Activated naive CD8-positive, alpha-beta T cell treated with anti-CD3 and anti-CD28 coated beads, Interleukin-2, amount 50 U/mL, for 24 hours (primary cell): ENCODE measurements around the gene MYOM1.
A peak's percentile ranks its signal among the peaks of the same experiment; 100 is the strongest.
"Not testable (repeated sequence)": the region's sequence is repeated elsewhere in the genome, so short reads cannot be mapped to it uniquely, and the experiment has no call there.

Experiments used
- ATAC-seq: fragments of 150-1000 bp; cut with Tn5 transposase; one replicate; pipeline ENCODE4 v1.10.0; 2021
- DNase-seq: peaks from one replicate; pipeline ENCODE4 v3.0.0; 2021
- H3K27ac Mint-ChIP-seq: one replicate; pipeline ENCODE4 v1.8.0; 2021; ENCODE audit warnings: mild to moderate bottlenecking, mixed read lengths
- H3K27me3 Mint-ChIP-seq: one replicate; pipeline ENCODE4 v1.8.0; 2021; ENCODE audit warnings: mixed read lengths
- H3K36me3 Mint-ChIP-seq: one replicate; pipeline ENCODE4 v1.8.0; 2021; ENCODE audit warnings: low read depth, mixed read lengths
- H3K4me1 Mint-ChIP-seq: one replicate; pipeline ENCODE4 v1.8.0; 2021; ENCODE audit warnings: mixed read lengths
- H3K4me3 Mint-ChIP-seq: one replicate; pipeline ENCODE4 v1.8.0; 2021; ENCODE audit warnings: mild to moderate bottlenecking, moderate library complexity, mixed read lengths
- H3K9me3 Mint-ChIP-seq: one replicate; pipeline ENCODE4 v1.8.0; 2021; ENCODE audit warnings: mixed read lengths

Gene MYOM1

GRCh38 chr18:3238742-3239141 is 19.0 kb upstream of the MYOM1 start:
- H3K27ac Mint-ChIP-seq = no peak overlapping the region
- peaks cover 31% of the 10 kb centered on the region for H3K36me3 Mint-ChIP-seq

GRCh38 chr18:3236470-3236869 is 16.7 kb upstream of the MYOM1 start:
- DNase-seq (no peak), ATAC-seq (no peak)
- peaks cover 7% of the 10 kb centered on the region for H3K9me3 Mint-ChIP-seq
- no peaks in the 10 kb centered on the region for H3K4me1 Mint-ChIP-seq
- H3K36me3 Mint-ChIP-seq = peaks cover 12% of the 10 kb centered on the region
- H3K27ac Mint-ChIP-seq = no peak overlapping the region
- no peak overlapping the region for H3K4me3 Mint-ChIP-seq
- no peaks in the 10 kb centered on the region for H3K27me3 Mint-ChIP-seq

More at GRCh38 chr18:3238742-3239141, 19.0 kb upstream of the MYOM1 start:
- DNase-seq (no peak), ATAC-seq (no peak)
- no peaks in the 10 kb centered on the region for H3K4me1 Mint-ChIP-seq
- H3K9me3 Mint-ChIP-seq = peaks cover 17% of the 10 kb centered on the region
- H3K4me3 Mint-ChIP-seq = no peak overlapping the region
- H3K27me3 Mint-ChIP-seq = no peaks in the 10 kb centered on the region

GRCh38 chr18:3235846-3236245 is 16.1 kb upstream of the MYOM1 start:
- peaks cover 5% of the 10 kb centered on the region for H3K9me3 Mint-ChIP-seq
- no peak overlapping the region for H3K27ac Mint-ChIP-seq
- H3K27me3 Mint-ChIP-seq = no peaks in the 10 kb centered on the region
- no peak for DNase-seq
- peaks cover 8% of the 10 kb centered on the region for H3K36me3 Mint-ChIP-seq
- no peaks in the 10 kb centered on the region for H3K4me1 Mint-ChIP-seq
- ATAC-seq = peak; percentile 36
- H3K4me3 Mint-ChIP-seq = no peak overlapping the region

GRCh38 chr18:3234457-3234856 is 14.7 kb upstream of the MYOM1 start:
- Mint-ChIP-seq H3K9me3 (no peaks in the 10 kb centered on the region), H3K27ac (no peak overlapping the region), H3K4me1 (no peaks in the 10 kb centered on the region), H3K4me3 (no peak overlapping the region), H3K36me3 (peaks cover 3% of the 10 kb centered on the region), H3K27me3 (no peaks in the 10 kb centered on the region)
- DNase-seq (no peak), ATAC-seq (no peak)

- Mint-ChIP-seq H3K4me3 (no peak overlapping the region), H3K36me3 (no peaks in the 10 kb centered on the region), H3K4me1 (peaks cover under 1% of the 10 kb centered on the region), H3K27ac (no peak overlapping the region), H3K9me3 (no peaks in the 10 kb centered on the region), H3K27me3 (no peaks in the 10 kb centered on the region)
- no peak for ATAC-seq
- no peak for DNase-seq
These were observed 13.8 kb upstream of the MYOM1 start for GRCh38 chr18:3233433-3234168.

GRCh38 chr18:3233004-3233403 is 13.2 kb upstream of the MYOM1 start:
- DNase-seq (no peak), ATAC-seq (no peak)
- H3K36me3 Mint-ChIP-seq = no peaks in the 10 kb centered on the region
- no peak overlapping the region for H3K27ac Mint-ChIP-seq
- H3K9me3 Mint-ChIP-seq = no peaks in the 10 kb centered on the region
- peaks cover 2% of the 10 kb centered on the region for H3K4me1 Mint-ChIP-seq
- H3K27me3 Mint-ChIP-seq = no peaks in the 10 kb centered on the region
- H3K4me3 Mint-ChIP-seq = no peak overlapping the region

- no peaks in the 10 kb centered on the region for H3K27me3 Mint-ChIP-seq
- no peaks in the 10 kb centered on the region for H3K36me3 Mint-ChIP-seq
- DNase-seq = no peak
- peaks cover 2% of the 10 kb centered on the region for H3K4me1 Mint-ChIP-seq
- no peaks in the 10 kb centered on the region for H3K9me3 Mint-ChIP-seq
- H3K27ac Mint-ChIP-seq = no peak overlapping the region
- no peak overlapping the region for H3K4me3 Mint-ChIP-seq
- ATAC-seq = no peak
These were observed 10.9 kb upstream of the MYOM1 start for GRCh38 chr18:3230401-3231334.

- Mint-ChIP-seq H3K27me3 (no peaks in the 10 kb centered on the region), H3K4me3 (no peak overlapping the region), H3K9me3 (no peaks in the 10 kb centered on the region), H3K36me3 (no peaks in the 10 kb centered on the region), H3K4me1 (peaks cover 2% of the 10 kb centered on the region), H3K27ac (no peak overlapping the region)
- ATAC-seq (no peak), DNase-seq (no peak)
These were observed 6.3 kb upstream of the MYOM1 start for GRCh38 chr18:3226048-3226447.

- ATAC-seq (no peak), DNase-seq (no peak)
- H3K4me1 Mint-ChIP-seq = peaks cover 2% of the 10 kb centered on the region
- no peak overlapping the region for H3K4me3 Mint-ChIP-seq
- no peaks in the 10 kb centered on the region for H3K27me3 Mint-ChIP-seq
- no peaks in the 10 kb centered on the region for H3K9me3 Mint-ChIP-seq
- H3K27ac Mint-ChIP-seq = no peak overlapping the region
- no peaks in the 10 kb centered on the region for H3K36me3 Mint-ChIP-seq
These were observed 5.8 kb upstream of the MYOM1 start for GRCh38 chr18:3225588-3225987.

- Mint-ChIP-seq H3K36me3 (no peaks in the 10 kb centered on the region), H3K4me3 (no peak overlapping the region), H3K4me1 (peaks cover 2% of the 10 kb centered on the region), H3K27ac (no peak overlapping the region), H3K27me3 (no peaks in the 10 kb centered on the region), H3K9me3 (no peaks in the 10 kb centered on the region)
- DNase-seq = no peak
- ATAC-seq = no peak
These were observed 4.5 kb upstream of the MYOM1 start for GRCh38 chr18:3224223-3224622.

GRCh38 chr18:3223356-3223755 is 3.6 kb upstream of the MYOM1 start:
- DNase-seq (no peak), ATAC-seq (no peak)
- Mint-ChIP-seq H3K4me3 (no peak overlapping the region), H3K36me3 (no peaks in the 10 kb centered on the region), H3K4me1 (no peaks in the 10 kb centered on the region), H3K27me3 (no peaks in the 10 kb centered on the region), H3K27ac (no peak overlapping the region), H3K9me3 (no peaks in the 10 kb centered on the region)

GRCh38 chr18:3221496-3221895 is 1.7 kb upstream of the MYOM1 start:
- Mint-ChIP-seq H3K36me3 (no peaks in the 10 kb centered on the region), H3K4me1 (no peaks in the 10 kb centered on the region), H3K9me3 (no peaks in the 10 kb centered on the region), H3K4me3 (no peak overlapping the region), H3K27me3 (no peaks in the 10 kb centered on the region), H3K27ac (no peak overlapping the region)
- DNase-seq (no peak), ATAC-seq (no peak)

GRCh38 chr18:3220868-3221267 is 1.1 kb upstream of the MYOM1 start:
- not testable (repeated sequence) for H3K4me1 Mint-ChIP-seq, H3K4me3 Mint-ChIP-seq, H3K9me3 Mint-ChIP-seq, H3K27ac Mint-ChIP-seq, DNase-seq, H3K27me3 Mint-ChIP-seq, H3K36me3 Mint-ChIP-seq, ATAC-seq

GRCh38 chr18:3219241-3219630 is 532 bp downstream of the MYOM1 start:
- H3K4me3 Mint-ChIP-seq = no peak overlapping the region
- H3K9me3 Mint-ChIP-seq = no peaks in the 10 kb centered on the region
- no peaks in the 10 kb centered on the region for H3K36me3 Mint-ChIP-seq
- DNase-seq (no peak), ATAC-seq (no peak)
- H3K27ac Mint-ChIP-seq = no peak overlapping the region
- H3K27me3 Mint-ChIP-seq = no peaks in the 10 kb centered on the region
- H3K4me1 Mint-ChIP-seq = no peaks in the 10 kb centered on the region

- peaks cover under 1% of the 10 kb centered on the region for H3K4me1 Mint-ChIP-seq
- no peaks in the 10 kb centered on the region for H3K9me3 Mint-ChIP-seq
- no peak overlapping the region for H3K4me3 Mint-ChIP-seq
- H3K27me3 Mint-ChIP-seq = no peaks in the 10 kb centered on the region
- no peak for DNase-seq
- no peaks in the 10 kb centered on the region for H3K36me3 Mint-ChIP-seq
- ATAC-seq = no peak
- H3K27ac Mint-ChIP-seq = no peak overlapping the region
These were observed 949 bp downstream of the MYOM1 start for GRCh38 chr18:3218819-3219218.
